Activated T-helper 17 cell treated with anti-CD3 and anti-CD28 coated beads, Interleukin-2, amount 50 U/mL, for 72 hours (primary cell): Measurements from ENCODE around the gene ENOX1. TPM values are rescaled to one million over a fixed set of nuclear protein-coding genes. Genes with fewer than 3 reads are reported as not detected.
"Not testable (repeated sequence)": the region's sequence is repeated elsewhere in the genome, so short reads cannot be mapped to it uniquely, and the experiment has no call there.

Source experiments
- ATAC-seq: fragments of 150-1000 bp; cut with Tn5 transposase; replicated peaks from 2 replicates; pipeline ENCODE4 v1.10.0; 2021; ENCODE audit warnings: mild to moderate bottlenecking, moderate library complexity
- H3K27ac Mint-ChIP-seq: one replicate; pipeline ENCODE4 v1.8.0; 2022; ENCODE audit warnings: mixed read lengths
- H3K27me3 Mint-ChIP-seq: one replicate; pipeline ENCODE4 v1.8.0; 2022; ENCODE audit warnings: mixed read lengths
- H3K36me3 Mint-ChIP-seq: one replicate; pipeline ENCODE4 v1.8.0; 2022; ENCODE audit warnings: low read depth, mild to moderate bottlenecking, mixed read lengths
- H3K4me1 Mint-ChIP-seq: one replicate; pipeline ENCODE4 v1.8.0; 2022; ENCODE audit warnings: mixed read lengths
- H3K4me3 Mint-ChIP-seq: one replicate; pipeline ENCODE4 v1.8.0; 2022; ENCODE audit warnings: mild to moderate bottlenecking, mixed read lengths
- H3K9me3 Mint-ChIP-seq: one replicate; pipeline ENCODE4 v1.8.0; 2022; ENCODE audit warnings: mixed read lengths
- total RNA-seq, 2 donors: library from RNA; stranded (reverse); gene quantifications; one replicate each; pipeline ENCODE4 v1.2.3, GENCODE V29; 2022

The ENOX1 gene
- total RNA-seq, 2 donors from 2014 or later: 1.7 TPM; not detected in 1

DNA sequence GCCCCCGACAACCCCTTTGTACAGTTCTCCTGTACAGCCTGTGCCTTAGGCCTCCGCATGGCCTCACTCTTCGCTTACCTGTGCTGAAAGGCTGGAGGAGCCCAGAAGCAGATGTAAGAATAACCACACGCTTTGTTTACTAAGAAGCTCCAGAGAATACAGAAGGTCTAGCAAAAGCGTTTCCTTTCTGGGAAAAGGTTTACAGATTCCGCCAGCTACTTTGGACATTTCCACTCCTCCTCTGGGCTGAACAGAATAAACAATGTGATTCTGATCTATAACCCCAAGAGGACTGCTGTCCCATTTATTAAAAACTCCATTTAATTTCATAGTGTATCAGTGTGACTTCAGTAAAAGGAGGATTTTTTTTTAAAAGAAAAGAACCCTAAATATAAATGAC lies 424.2 kb downstream of the ENOX1 start:
- no peaks in the 10 kb centered on the region for H3K9me3 Mint-ChIP-seq
- no peak for ATAC-seq
- no peaks in the 10 kb centered on the region for H3K27me3 Mint-ChIP-seq
- H3K4me3 Mint-ChIP-seq: no peak overlapping the region
- no peaks in the 10 kb centered on the region for H3K4me1 Mint-ChIP-seq
- no peak overlapping the region for H3K27ac Mint-ChIP-seq
- no peaks in the 10 kb centered on the region for H3K36me3 Mint-ChIP-seq

GRCh38 chr13:43360892-43361610 lies 425.7 kb downstream of the ENOX1 start:
- Mint-ChIP-seq H3K4me1 (no peaks in the 10 kb centered on the region), H3K9me3 (no peaks in the 10 kb centered on the region), H3K27me3 (no peaks in the 10 kb centered on the region), H3K27ac (no peak overlapping the region), H3K4me3 (no peak overlapping the region), H3K36me3 (no peaks in the 10 kb centered on the region)
- no peak for ATAC-seq

DNA sequence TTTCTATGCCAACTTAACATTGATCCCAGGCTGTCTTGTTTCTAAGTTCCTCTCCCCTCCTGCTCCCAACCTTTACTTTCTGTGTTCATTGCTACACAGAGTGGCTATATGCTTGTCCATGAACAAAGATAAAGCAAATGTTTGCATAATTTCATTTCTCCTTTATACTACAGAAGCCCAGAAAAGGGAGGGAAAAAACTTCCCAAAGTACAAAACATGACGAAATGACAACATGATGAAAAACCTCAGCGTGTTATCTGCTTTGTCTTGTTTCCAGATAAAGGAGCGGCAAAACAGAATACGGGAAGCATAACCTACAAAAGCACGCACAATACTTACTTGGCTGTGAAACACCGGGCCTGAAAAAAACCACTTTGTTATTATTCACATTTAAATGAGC lies 426.6 kb downstream of the ENOX1 start:
- no peaks in the 10 kb centered on the region for H3K27me3 Mint-ChIP-seq
- H3K36me3 Mint-ChIP-seq: no peaks in the 10 kb centered on the region
- no peak overlapping the region for H3K27ac Mint-ChIP-seq
- H3K9me3 Mint-ChIP-seq: no peaks in the 10 kb centered on the region
- no peak overlapping the region for H3K4me3 Mint-ChIP-seq
- no peak for ATAC-seq
- H3K4me1 Mint-ChIP-seq: no peaks in the 10 kb centered on the region

DNA sequence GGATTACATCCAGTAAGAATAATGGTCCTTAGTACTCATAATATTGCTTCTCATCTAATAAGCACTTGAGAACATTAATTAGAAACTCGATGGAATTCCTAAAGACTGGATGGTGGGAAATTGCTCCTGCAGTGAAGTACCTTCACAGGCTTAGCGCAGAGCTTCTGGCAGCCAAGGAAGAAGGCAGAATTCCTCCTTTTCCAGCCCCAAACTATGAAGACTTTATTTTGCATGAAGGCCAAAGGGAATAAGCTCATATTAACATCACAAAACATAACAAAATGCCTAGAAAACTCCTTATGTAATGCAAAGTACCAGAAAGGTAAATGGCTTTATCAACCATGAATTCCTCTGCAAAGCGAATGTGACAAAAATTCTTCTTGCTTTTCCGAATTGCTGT lies 427.2 kb downstream of the ENOX1 start:
- H3K36me3 Mint-ChIP-seq: no peaks in the 10 kb centered on the region
- no peak overlapping the region for H3K27ac Mint-ChIP-seq
- H3K4me1 Mint-ChIP-seq: no peaks in the 10 kb centered on the region
- H3K9me3 Mint-ChIP-seq: no peaks in the 10 kb centered on the region
- ATAC-seq: no peak
- H3K4me3 Mint-ChIP-seq: no peak overlapping the region
- no peaks in the 10 kb centered on the region for H3K27me3 Mint-ChIP-seq

DNA sequence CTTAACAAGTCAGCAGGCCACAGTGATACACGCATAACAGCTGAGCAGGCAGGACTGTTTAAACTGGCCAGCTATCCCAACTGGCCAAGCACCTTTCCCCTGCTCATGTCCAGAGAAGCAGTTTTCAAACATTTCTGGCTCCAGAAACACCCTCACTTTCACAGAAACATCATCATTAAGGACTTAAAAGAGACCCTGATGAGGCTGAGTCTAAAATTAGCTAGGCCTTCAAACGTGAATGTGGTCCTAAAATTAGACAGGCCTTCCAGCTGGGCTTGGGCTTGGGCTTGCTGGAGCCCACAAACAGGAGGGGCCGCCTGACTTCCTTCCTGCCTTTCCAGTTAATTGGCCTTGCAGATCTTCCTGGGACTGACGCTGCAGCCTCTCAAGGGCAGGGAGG lies 429.2 kb downstream of the ENOX1 start:
- no peak overlapping the region for H3K4me3 Mint-ChIP-seq
- no peaks in the 10 kb centered on the region for H3K9me3 Mint-ChIP-seq
- no peak for ATAC-seq
- no peaks in the 10 kb centered on the region for H3K27me3 Mint-ChIP-seq
- H3K36me3 Mint-ChIP-seq: no peaks in the 10 kb centered on the region
- H3K27ac Mint-ChIP-seq: no peak overlapping the region
- no peaks in the 10 kb centered on the region for H3K4me1 Mint-ChIP-seq

DNA sequence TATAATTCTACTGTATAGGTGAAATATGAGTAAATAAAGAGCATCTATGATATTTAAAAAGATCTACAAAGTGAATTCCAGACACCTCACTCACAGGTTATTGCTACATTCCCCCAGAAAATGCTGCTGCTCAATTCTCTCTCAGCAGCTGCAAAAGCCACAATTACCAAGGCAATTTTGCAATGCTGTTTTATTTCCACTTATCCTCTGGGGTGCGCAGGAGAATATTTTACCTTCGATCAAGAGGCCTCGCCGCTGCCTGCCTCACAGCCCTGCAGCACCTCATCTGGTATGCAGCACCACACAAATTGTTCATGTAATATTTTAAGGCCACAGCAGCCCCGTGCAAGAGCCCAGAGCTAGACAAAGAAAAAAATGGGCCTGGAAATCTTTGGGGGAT lies 430.2 kb downstream of the ENOX1 start:
- no peak overlapping the region for H3K27ac Mint-ChIP-seq
- ATAC-seq: no peak
- no peaks in the 10 kb centered on the region for H3K36me3 Mint-ChIP-seq
- no peaks in the 10 kb centered on the region for H3K9me3 Mint-ChIP-seq
- peaks cover 3% of the 10 kb centered on the region for H3K27me3 Mint-ChIP-seq
- no peaks in the 10 kb centered on the region for H3K4me1 Mint-ChIP-seq
- H3K4me3 Mint-ChIP-seq: no peak overlapping the region

GRCh38 chr13:43355774-43356173 lies 431.0 kb downstream of the ENOX1 start:
- ATAC-seq: no peak
- H3K27me3 Mint-ChIP-seq: peaks cover 6% of the 10 kb centered on the region
- no peaks in the 10 kb centered on the region for H3K4me1 Mint-ChIP-seq
- H3K36me3 Mint-ChIP-seq: no peaks in the 10 kb centered on the region
- H3K4me3 Mint-ChIP-seq: no peak overlapping the region
- no peaks in the 10 kb centered on the region for H3K9me3 Mint-ChIP-seq
- H3K27ac Mint-ChIP-seq: no peak overlapping the region

DNA sequence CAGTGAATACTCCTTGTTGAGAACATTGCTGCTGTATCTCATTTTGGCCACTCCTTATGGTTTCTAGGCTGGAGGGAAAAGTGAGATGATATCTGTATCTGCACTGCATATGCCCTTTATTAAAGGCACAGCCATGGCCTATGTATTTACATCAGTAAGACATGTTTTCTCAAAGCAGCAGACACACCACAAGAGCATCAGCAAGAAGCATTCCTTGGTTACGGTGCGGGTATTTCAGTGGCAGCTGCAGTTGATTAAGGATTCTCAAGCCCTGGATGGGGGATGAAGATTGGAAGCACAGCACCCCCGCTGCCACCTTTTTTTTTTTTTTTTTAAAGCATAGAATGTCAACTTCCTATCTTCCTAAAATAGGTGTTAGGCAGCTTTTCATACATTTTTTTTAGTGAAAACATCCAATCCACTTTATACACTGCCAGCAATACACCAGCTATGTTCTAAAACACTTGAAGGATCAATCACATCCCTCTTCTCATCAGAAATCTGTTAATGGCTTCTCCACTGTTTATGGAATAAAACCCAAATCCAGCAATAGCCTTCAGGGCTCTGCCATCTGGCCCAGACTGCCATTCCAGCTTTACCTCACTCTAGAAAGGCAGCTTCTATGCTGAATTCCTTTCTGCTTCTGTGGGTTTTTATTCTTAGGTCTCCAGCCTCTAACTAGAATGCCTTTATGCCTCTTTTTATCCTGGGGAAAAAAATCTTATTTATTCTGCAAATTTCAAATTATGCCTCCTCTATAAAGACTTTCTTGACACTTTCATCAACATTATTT lies 432.4 kb downstream of the ENOX1 start:
- Mint-ChIP-seq H3K4me1 (no peaks in the 10 kb centered on the region), H3K27me3 (peaks cover 10% of the 10 kb centered on the region), H3K4me3 (no peak overlapping the region), H3K36me3 (no peaks in the 10 kb centered on the region), H3K9me3 (no peaks in the 10 kb centered on the region), H3K27ac (no peak overlapping the region)
- ATAC-seq: no peak

GRCh38 chr13:43353631-43354030 lies 433.1 kb downstream of the ENOX1 start:
- no peaks in the 10 kb centered on the region for H3K4me1 Mint-ChIP-seq
- H3K27me3 Mint-ChIP-seq: peaks cover 11% of the 10 kb centered on the region
- no peaks in the 10 kb centered on the region for H3K36me3 Mint-ChIP-seq
- H3K4me3 Mint-ChIP-seq: no peak overlapping the region
- no peak overlapping the region for H3K27ac Mint-ChIP-seq
- ATAC-seq: no peak
- no peaks in the 10 kb centered on the region for H3K9me3 Mint-ChIP-seq

- not testable (repeated sequence) for H3K27ac Mint-ChIP-seq, H3K36me3 Mint-ChIP-seq, H3K4me1 Mint-ChIP-seq, H3K4me3 Mint-ChIP-seq, ATAC-seq, H3K9me3 Mint-ChIP-seq
- peaks cover 19% of the 10 kb centered on the region for H3K27me3 Mint-ChIP-seq
Observed at GRCh38 chr13:43351612-43352011, 435.2 kb downstream of the ENOX1 start.

DNA sequence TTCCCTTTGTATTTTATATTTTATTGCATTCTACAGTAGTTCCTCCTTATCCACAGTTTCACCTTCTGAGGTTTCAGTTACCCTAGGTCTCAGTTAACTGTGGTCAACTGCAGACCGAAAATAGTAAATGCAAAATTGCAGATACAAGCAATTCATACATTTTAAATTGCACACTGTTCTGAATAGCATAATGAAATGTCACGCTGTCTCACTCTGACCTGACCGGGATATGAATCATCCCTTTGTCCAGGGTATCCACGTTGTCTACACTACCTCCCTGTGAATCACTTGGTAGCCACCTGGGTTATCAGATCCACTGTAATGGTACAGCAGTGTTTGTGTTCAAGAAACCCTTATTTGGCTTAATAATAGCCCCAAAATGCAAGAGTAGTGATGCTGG lies 438.4 kb downstream of the ENOX1 start:
- Mint-ChIP-seq H3K4me3 (no peak overlapping the region), H3K27me3 (peaks cover 32% of the 10 kb centered on the region), H3K4me1 (no peaks in the 10 kb centered on the region), H3K36me3 (no peaks in the 10 kb centered on the region), H3K9me3 (no peaks in the 10 kb centered on the region), H3K27ac (no peak overlapping the region)
- no peak for ATAC-seq

DNA sequence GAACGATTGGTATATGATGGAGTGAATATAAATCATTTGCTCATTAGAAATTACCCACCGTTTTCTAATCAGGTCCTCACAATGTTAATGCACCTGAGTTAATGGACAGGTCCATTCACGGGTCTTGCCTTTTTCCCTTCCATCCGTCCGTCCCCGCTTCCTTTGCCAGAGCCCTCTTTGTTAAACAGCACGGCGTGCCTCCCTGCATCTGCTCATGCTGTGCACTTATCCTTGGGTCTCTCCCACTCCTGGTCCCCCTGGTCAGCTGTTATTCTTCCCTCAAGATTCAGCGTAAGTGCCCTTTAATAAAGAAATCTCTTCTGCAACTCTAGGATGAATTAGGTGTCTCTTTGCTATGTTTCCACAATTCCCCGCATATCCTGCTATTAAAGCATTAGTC lies 438.9 kb downstream of the ENOX1 start:
- Mint-ChIP-seq H3K4me3 (no peak overlapping the region), H3K27ac (no peak overlapping the region), H3K4me1 (no peaks in the 10 kb centered on the region), H3K36me3 (no peaks in the 10 kb centered on the region), H3K27me3 (peaks cover 32% of the 10 kb centered on the region), H3K9me3 (no peaks in the 10 kb centered on the region)
- ATAC-seq: no peak

DNA sequence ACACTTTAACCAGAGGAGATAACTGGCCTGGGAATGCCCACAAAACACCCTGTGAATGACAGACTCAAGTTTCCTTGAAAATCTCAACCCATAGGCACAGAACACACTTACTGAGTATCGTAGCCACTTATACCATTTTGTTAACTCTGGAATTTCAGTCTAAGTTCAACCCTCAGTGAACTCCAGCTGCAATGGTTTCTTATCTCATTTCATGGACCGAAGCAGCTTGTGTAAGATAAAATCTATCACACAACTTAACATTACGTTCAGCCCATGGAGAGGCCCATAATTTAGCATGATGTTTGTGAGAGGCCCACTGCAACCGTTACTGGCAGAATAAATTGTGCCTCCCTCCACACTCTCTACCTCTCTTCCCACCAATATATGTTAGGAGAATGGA lies 440.3 kb downstream of the ENOX1 start:
- peaks cover 31% of the 10 kb centered on the region for H3K27me3 Mint-ChIP-seq
- H3K27ac Mint-ChIP-seq: no peak overlapping the region
- no peak for ATAC-seq
- no peak overlapping the region for H3K4me3 Mint-ChIP-seq
- no peaks in the 10 kb centered on the region for H3K36me3 Mint-ChIP-seq
- H3K4me1 Mint-ChIP-seq: no peaks in the 10 kb centered on the region
- H3K9me3 Mint-ChIP-seq: no peaks in the 10 kb centered on the region

DNA sequence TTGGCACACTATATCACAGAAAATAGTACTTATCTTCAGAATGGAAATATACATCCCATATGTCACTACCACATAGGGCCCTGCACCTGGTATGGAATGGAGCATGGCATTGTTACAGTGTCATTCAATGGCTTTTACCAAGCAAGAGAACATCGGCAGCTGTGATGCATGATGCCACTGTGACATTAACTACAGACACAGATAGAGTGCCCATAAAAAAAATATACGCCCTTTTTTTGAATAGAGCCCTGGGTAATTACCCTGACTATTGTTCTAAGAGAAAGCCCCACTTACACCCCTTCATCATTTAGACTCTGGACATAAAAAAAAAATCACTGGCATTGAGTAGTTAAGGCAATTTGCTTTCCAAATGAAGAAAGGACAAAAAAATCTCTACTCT lies 443.1 kb downstream of the ENOX1 start:
- peaks cover 33% of the 10 kb centered on the region for H3K27me3 Mint-ChIP-seq
- no peak for ATAC-seq
- H3K36me3 Mint-ChIP-seq: no peaks in the 10 kb centered on the region
- H3K4me1 Mint-ChIP-seq: no peaks in the 10 kb centered on the region
- H3K27ac Mint-ChIP-seq: no peak overlapping the region
- no peaks in the 10 kb centered on the region for H3K9me3 Mint-ChIP-seq
- H3K4me3 Mint-ChIP-seq: no peak overlapping the region

DNA sequence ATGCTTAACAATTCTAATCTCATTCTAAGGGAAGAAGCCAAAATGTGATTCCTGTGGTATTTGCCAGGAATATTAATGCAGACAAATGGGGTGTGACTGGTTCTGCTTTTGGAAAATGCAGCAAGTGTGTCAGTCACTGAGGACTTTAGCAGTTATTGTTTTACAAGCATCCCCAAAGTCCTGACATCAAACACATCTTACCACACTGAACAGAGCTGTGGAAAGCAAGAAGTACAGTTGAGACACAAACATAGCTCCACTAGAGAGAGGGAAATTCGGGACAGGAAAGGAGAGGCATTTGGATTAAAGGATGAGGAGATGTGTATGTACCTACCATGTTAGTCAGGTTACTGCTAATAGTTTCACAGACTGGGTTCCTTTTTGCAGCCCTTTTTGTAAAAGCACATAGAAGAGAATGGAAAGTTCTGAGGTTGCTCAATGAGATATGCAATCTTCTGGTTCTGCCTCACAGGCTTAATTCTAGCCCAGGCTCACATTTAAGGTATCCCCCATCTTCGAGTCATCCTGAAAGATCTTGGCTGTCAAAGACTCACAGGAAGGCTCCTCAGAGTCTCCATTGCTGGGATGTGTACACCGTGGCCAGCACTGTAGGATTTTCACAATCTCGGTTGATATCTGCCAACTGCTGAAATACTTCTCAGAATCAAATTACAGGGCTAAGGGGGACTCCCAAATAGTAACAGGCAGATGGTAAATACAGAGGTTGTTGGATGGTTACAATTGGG lies 446.8 kb downstream of the ENOX1 start:
- ATAC-seq: no peak
- H3K4me3 Mint-ChIP-seq: no peak overlapping the region
- H3K27me3 Mint-ChIP-seq: peaks cover 23% of the 10 kb centered on the region
- H3K9me3 Mint-ChIP-seq: no peaks in the 10 kb centered on the region
- no peaks in the 10 kb centered on the region for H3K4me1 Mint-ChIP-seq
- H3K27ac Mint-ChIP-seq: no peak overlapping the region
- H3K36me3 Mint-ChIP-seq: no peaks in the 10 kb centered on the region
